ENCODE measurements around the gene NCOR1. TPM values are rescaled to one million over a fixed set of nuclear protein-coding genes. Genes with fewer than 3 reads are reported as not detected.

Gene NCOR1
- total and polyA plus RNA-seq, 2 of the 13 experiments (the other 11 are each of a cell fraction or from before 2014, with no cell fraction given) = 57.0 to 71.7 TPM

DNA sequence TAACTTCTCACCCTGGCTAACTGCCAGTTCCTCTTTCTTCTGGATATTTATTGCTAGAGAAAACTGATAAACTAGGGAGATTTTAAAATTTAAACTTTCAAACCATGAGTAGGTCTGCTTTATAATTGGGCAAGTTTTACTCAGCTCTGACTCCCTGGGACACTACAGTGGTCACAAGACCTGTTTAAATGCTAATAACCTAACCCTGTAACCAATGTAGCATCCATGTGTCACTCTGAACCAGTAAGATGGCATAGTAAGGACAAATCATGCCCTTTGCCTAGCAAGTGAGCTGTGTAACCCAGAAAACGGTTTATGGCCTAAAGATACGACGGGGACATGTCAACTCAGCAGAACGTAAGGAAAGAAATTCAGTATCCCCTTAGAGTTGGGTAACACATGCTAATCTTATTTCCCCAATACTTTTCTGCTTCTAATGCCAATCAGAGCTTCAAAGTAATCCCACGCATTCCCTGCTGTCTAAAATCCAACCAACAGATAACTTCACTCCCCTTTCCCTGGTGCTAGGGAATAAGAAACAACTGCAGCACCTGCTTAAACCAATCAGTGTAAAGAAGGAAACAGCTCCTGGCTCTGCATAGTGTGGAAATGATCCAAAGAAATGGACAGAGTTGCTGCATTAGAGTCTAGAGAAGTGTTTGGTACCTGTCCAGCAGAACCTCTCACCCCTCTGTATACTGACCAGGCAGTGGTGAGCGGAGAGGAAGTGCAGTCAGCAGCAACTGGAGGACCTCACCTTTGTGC lies 85.7 kb downstream of the NCOR1 start:
- Histone ChIP-seq H3K79me2 (ENCODE audit: insufficient read depth, low read length) (no peaks in the 10 kb centered on the region), H3K4me1 (ENCODE audit: insufficient read depth, low read length) (0 out of 2 replicates have a peak, but pooled peaks cover 8% of the 10 kb centered on the region), H3K36me3 (replicated peaks in 1 of 2; ENCODE audit: control insufficient read depth in 1 of 2, insufficient read depth in 2 of 2, low read length in 2 of 2) (peaks cover 14 to 65% of the 10 kb centered on the region in 2 experiments; a peak in 4 of 5 replicates), H3K27me3 (ENCODE audit: control insufficient read depth in 1 of 2, insufficient read depth in 2 of 2, low read length in 2 of 2) (no peaks in the 10 kb centered on the region), H3K4me2 (ENCODE audit: low read depth, low read length) (no peak overlapping the region), H2AFZ (ENCODE audit: low read length) (no peak overlapping the region), H4K20me1 (ENCODE audit: insufficient read depth, low read length) (0 out of 2 replicates have a peak, but pooled peaks cover 3% of the 10 kb centered on the region), H3K9ac (ENCODE audit: insufficient read depth, low read depth, low read length) (no peak overlapping the region), H3K9me3 (ENCODE audit: low read length) (no peaks in the 10 kb centered on the region), H3K27ac (ENCODE audit: extremely low read length, insufficient read depth, low read length) (no peak overlapping the region), H3K4me3 (replicated peaks in 1 of 3; ENCODE audit: insufficient read depth in 1 of 3, low read depth in 2 of 3, low read length in 3 of 3) (no peak overlapping the region)
- WGBS (ENCODE audit: low lambda C conversion rate) = 99% methylated on average over 6 of the region's 6 CpGs
- in situ Hi-C loops (cut with HindIII; ENCODE audit: extremely low pct_ligation_motif_present, low pct_unique_long_range_greater_than_20kb) (no loop called here), intact Hi-C loops (cut with micrococcal nuclease; ENCODE audit: unreplicated experiment) (no loop called here)
- TF ChIP-seq, protein P1, sequence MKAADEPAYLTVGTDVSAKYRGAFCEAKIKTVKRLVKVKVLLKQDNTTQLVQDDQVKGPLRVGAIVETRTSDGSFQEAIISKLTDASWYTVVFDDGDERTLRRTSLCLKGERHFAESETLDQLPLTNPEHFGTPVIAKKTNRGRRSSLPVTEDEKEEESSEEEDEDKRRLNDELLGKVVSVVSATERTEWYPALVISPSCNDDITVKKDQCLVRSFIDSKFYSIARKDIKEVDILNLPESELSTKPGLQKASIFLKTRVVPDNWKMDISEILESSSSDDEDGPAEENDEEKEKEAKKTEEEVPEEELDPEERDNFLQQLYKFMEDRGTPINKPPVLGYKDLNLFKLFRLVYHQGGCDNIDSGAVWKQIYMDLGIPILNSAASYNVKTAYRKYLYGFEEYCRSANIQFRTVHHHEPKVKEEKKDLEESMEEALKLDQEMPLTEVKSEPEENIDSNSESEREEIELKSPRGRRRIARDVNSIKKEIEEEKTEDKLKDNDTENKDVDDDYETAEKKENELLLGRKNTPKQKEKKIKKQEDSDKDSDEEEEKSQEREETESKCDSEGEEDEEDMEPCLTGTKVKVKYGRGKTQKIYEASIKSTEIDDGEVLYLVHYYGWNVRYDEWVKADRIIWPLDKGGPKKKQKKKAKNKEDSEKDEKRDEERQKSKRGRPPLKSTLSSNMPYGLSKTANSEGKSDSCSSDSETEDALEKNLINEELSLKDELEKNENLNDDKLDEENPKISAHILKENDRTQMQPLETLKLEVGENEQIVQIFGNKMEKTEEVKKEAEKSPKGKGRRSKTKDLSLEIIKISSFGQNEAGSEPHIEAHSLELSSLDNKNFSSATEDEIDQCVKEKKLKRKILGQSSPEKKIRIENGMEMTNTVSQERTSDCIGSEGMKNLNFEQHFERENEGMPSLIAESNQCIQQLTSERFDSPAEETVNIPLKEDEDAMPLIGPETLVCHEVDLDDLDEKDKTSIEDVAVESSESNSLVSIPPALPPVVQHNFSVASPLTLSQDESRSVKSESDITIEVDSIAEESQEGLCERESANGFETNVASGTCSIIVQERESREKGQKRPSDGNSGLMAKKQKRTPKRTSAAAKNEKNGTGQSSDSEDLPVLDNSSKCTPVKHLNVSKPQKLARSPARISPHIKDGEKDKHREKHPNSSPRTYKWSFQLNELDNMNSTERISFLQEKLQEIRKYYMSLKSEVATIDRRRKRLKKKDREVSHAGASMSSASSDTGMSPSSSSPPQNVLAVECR (CRISPR knock-in tag; IDR thresholded peaks at IDR 0.05; ENCODE audit: borderline replicate concordance) = no peak
- TF ChIP-seq, protein P2, sequence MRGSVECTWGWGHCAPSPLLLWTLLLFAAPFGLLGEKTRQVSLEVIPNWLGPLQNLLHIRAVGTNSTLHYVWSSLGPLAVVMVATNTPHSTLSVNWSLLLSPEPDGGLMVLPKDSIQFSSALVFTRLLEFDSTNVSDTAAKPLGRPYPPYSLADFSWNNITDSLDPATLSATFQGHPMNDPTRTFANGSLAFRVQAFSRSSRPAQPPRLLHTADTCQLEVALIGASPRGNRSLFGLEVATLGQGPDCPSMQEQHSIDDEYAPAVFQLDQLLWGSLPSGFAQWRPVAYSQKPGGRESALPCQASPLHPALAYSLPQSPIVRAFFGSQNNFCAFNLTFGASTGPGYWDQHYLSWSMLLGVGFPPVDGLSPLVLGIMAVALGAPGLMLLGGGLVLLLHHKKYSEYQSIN (CRISPR knock-in tag; IDR thresholded peaks at IDR 0.05; ENCODE audit: borderline replicate concordance) = no peak
- TF ChIP-seq PRPF4 (IDR thresholded peaks at IDR 0.05; ENCODE audit: low read depth, low read length, poor library complexity, severe bottlenecking) (no peak), CREB1 (IDR thresholded peaks at IDR 0.05) (no peak), CREB1 (CRISPR knock-in tag; IDR thresholded peaks at IDR 0.05) (no peak), ZBTB21 (CRISPR knock-in tag; IDR thresholded peaks at IDR 0.05) (no peak), ZBTB8A (CRISPR knock-in tag; IDR thresholded peaks at IDR 0.05; ENCODE audit: borderline replicate concordance, low read depth) (no peak), FOSL2 (CRISPR knock-in tag; IDR thresholded peaks at IDR 0.05) (no peak), HMGA1 (CRISPR knock-in tag; conservative IDR thresholded peaks at IDR 0.05) (no peak), HCFC1 (IDR thresholded peaks at IDR 0.05; ENCODE audit: low read depth, low read length) (no peak)
- TF ChIP-seq, protein P3, sequence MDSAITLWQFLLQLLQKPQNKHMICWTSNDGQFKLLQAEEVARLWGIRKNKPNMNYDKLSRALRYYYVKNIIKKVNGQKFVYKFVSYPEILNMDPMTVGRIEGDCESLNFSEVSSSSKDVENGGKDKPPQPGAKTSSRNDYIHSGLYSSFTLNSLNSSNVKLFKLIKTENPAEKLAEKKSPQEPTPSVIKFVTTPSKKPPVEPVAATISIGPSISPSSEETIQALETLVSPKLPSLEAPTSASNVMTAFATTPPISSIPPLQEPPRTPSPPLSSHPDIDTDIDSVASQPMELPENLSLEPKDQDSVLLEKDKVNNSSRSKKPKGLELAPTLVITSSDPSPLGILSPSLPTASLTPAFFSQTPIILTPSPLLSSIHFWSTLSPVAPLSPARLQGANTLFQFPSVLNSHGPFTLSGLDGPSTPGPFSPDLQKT (CRISPR knock-in tag; IDR thresholded peaks at IDR 0.05; ENCODE audit: borderline replicate concordance) = no peak
- TF ChIP-seq, protein P4, sequence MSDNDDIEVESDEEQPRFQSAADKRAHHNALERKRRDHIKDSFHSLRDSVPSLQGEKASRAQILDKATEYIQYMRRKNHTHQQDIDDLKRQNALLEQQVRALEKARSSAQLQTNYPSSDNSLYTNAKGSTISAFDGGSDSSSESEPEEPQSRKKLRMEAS (IDR thresholded peaks at IDR 0.05) = no peak
- TF ChIP-seq, protein P5, sequence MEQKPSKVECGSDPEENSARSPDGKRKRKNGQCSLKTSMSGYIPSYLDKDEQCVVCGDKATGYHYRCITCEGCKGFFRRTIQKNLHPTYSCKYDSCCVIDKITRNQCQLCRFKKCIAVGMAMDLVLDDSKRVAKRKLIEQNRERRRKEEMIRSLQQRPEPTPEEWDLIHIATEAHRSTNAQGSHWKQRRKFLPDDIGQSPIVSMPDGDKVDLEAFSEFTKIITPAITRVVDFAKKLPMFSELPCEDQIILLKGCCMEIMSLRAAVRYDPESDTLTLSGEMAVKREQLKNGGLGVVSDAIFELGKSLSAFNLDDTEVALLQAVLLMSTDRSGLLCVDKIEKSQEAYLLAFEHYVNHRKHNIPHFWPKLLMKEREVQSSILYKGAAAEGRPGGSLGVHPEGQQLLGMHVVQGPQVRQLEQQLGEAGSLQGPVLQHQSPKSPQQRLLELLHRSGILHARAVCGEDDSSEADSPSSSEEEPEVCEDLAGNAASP (CRISPR knock-in tag; IDR thresholded peaks at IDR 0.05; ENCODE audit: borderline replicate concordance) = no peak
- FAIRE-seq (no peak), DNase-seq (ENCODE audit: low spot score) (no peak), ATAC-seq (no peak)
- POLR2A ChIA-PET = no interaction called here
- CTCF ChIA-PET (ENCODE audit: low intra/inter-chr PET ratio, low total read pairs) = no interaction called here
- BruUV-seq (replicated peaks) = no TSS peak
